Transverse colon (tissue), 4 donors: ENCODE results near the gene ALK. TPM values are rescaled to one million over a fixed set of nuclear protein-coding genes. Genes with fewer than 3 reads are reported as not detected.

Experiments used
- DNase-seq: peaks from one replicate; pipeline ENCODE4 v3.0.0-alpha.2; 2019
- H3K27ac ChIP-seq, 4 donors: fragments of 200-600 bp; sonication (generic); 2 replicates each; pipeline ENCODE4 v1.5.1; 2016 to 2018; ENCODE audit warnings: inconsistent platforms in 4 of 4
- H3K27me3 ChIP-seq: fragments of 200-600 bp; sonication (generic); 2 replicates; pipeline ENCODE4 v1.5.1; 2017; ENCODE audit warnings: inconsistent platforms
- H3K36me3 ChIP-seq, 4 donors: fragments of 200-600 bp; sonication (generic); 2 replicates each; pipeline ENCODE4 v1.5.1; 2017 to 2019; ENCODE audit warnings: inconsistent platforms in 4 of 4
- H3K4me1 ChIP-seq, 4 donors: fragments of 200-600 bp; sonication (generic); 2 replicates each; pipeline ENCODE4 v1.5.1; 2017 to 2020; ENCODE audit warnings: inconsistent platforms in 4 of 4
- H3K4me3 ChIP-seq, 4 donors: fragments of 200-600 bp; sonication (generic); 1 replicate in 1 of 4; 2 replicates in 3 of 4; pipeline versions ENCODE4 v1.5.1 to v1.6.1; 2017 to 2019; ENCODE audit warnings: inconsistent platforms in 4 of 4
- H3K9me3 ChIP-seq, 2 donors: fragments of 200-600 bp; sonication (generic); 2 replicates each; pipeline ENCODE4 v1.5.1; 2017 to 2019; ENCODE audit warnings: inconsistent platforms in 2 of 2
- CTCF ChIP-seq, 5 experiments: fragments of 200-600 bp in 3 of 5; fragments of 450-650 bp in 2 of 5; sonication (generic) in 3 of 5; IDR thresholded peaks; 1 replicate in 2 of 5; 2 replicates in 3 of 5; pipeline ENCODE4 v1.5.1; 2016 to 2017; ENCODE audit warnings: antibody characterized with exemption in 5 of 5, inconsistent platforms in 3 of 5, mild to moderate bottlenecking in 2 of 5, moderate library complexity in 1 of 5
- EP300 ChIP-seq: sonication (generic); formaldehyde crosslinking; IDR thresholded peaks from one replicate; pipeline ENCODE4 v1.6.1; 2017; ENCODE audit warnings: antibody characterized with exemption, low read depth
- POLR2A ChIP-seq: fragments of 450-650 bp; IDR thresholded peaks from one replicate; pipeline ENCODE4 v1.6.1; 2016; ENCODE audit warnings: antibody characterized with exemption, mild to moderate bottlenecking, moderate library complexity
- POLR2AphosphoS5 ChIP-seq, 3 donors: sonication (generic); formaldehyde crosslinking; IDR thresholded peaks; one replicate each; pipeline ENCODE4 v1.6.1; 2016; ENCODE audit warnings: antibody characterized with exemption in 3 of 3
- WGBS, 2 donors: methylation state at CpG; one replicate each; pipeline ENCODE4 v1.1.5; 2018; ENCODE audit warnings: low coverage in 1 of 2; 5-methylcytosine and 5-hydroxymethylcytosine counted together
- in situ Hi-C, 4 donors: fragments of 200-750 bp; cut with MboI; loops; one replicate each; pipeline versions ENCODE4 v1.15.0 to v1.15.1; 2017; ENCODE audit warnings: low sequenced_read_pairs in 3 of 4, low pct_ligation_motif_present in 1 of 4, low pct_unique_long_range_greater_than_20kb in 1 of 4
- intact Hi-C: fragments of 100-400 bp; cut with DNase I; formaldehyde crosslinking; loops from one replicate; pipeline ENCODE4 v1.15.1; 2023; ENCODE audit warnings: low total_unique reads
- total RNA-seq, 4 donors: library from RNA; depleted of rRNA; stranded (reverse); fragments of >200 nt; gene quantifications; one replicate each; pipeline ENCODE4 v1.1.0, GENCODE V29; 2016

ALK gene
- total RNA-seq, 4 donors from 2014 or later: 0.32 to 0.82 TPM; not detected in 2

GRCh38 chr2:29447513-29447912 is 473.9 kb downstream of the ALK start:
- Histone ChIP-seq H3K27ac (no peak overlapping the region), H3K36me3 (no peaks in the 10 kb centered on the region), H3K4me3 (no peak overlapping the region), H3K4me1 (peaks cover 0 to 8% (median 2%) of the 10 kb centered on the region in 4 donors), H3K9me3 (no peaks in the 10 kb centered on the region), H3K27me3 (no peaks in the 10 kb centered on the region)
- in situ Hi-C loops (no loop called here), intact Hi-C loops (no loop called here)
- 63 to 75% methylated on average over 2 to 4 of the region's 4 CpGs for WGBS, 2 donors
- TF ChIP-seq POLR2A: no peak
- TF ChIP-seq EP300: no peak
- TF ChIP-seq CTCF (IDR thresholded peaks at IDR 0.05): no peak
- TF ChIP-seq POLR2AphosphoS5 (IDR thresholded peaks at IDR 0.05): no peak
- DNase-seq: no peak

GRCh38 chr2:29446847-29447246 is 474.5 kb downstream of the ALK start:
- in situ Hi-C loops (no loop called here), intact Hi-C loops (no loop called here)
- Histone ChIP-seq H3K9me3 (no peaks in the 10 kb centered on the region), H3K36me3 (no peaks in the 10 kb centered on the region), H3K27ac (no peak overlapping the region), H3K27me3 (no peaks in the 10 kb centered on the region), H3K4me1 (peaks cover 0 to 8% (median 2%) of the 10 kb centered on the region in 4 donors), H3K4me3 (no peak overlapping the region)
- no peak for TF ChIP-seq POLR2A
- WGBS, 2 donors: 60 to 65% methylated on average over 2 to 4 of the region's 4 CpGs
- no peak for DNase-seq

GRCh38 chr2:29444150-29444549 is 477.2 kb downstream of the ALK start:
- Histone ChIP-seq H3K27me3 (no peaks in the 10 kb centered on the region), H3K27ac (no peak overlapping the region), H3K36me3 (no peaks in the 10 kb centered on the region), H3K4me1 (no peaks in the 10 kb centered on the region), H3K9me3 (no peaks in the 10 kb centered on the region), H3K4me3 (no peak overlapping the region)
- no peak for DNase-seq
- no peak for TF ChIP-seq POLR2A
- TF ChIP-seq POLR2AphosphoS5 (IDR thresholded peaks at IDR 0.05): no peak
- no peak for TF ChIP-seq CTCF (IDR thresholded peaks at IDR 0.05)
- TF ChIP-seq EP300: no peak
- 64 to 76% methylated on average over 2 to 3 of the region's 3 CpGs for WGBS, 2 donors
- intact Hi-C loops (no loop called here), in situ Hi-C loops (no loop called here)

DNA sequence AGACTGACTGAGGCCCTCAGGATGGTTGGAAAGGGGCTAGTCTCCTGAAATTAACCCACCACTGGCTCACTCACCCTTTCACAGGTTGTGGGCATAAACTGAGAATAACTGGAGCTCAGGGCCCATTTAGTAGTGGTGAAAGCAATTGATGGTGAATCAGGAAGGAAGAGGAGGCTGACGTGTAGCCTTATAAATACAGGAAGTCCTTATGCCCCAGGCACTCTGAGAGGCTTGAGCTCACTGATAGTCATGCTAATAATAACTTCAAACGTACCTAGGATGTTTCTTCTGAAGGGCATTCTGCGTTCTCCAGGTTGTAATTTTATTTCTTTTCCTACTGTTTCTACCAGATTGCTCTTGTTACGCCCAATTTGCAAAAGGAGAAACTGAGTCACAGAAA is 477.8 kb downstream of the ALK start:
- Histone ChIP-seq H3K4me1 (no peaks in the 10 kb centered on the region), H3K27ac (no peak overlapping the region), H3K4me3 (no peak overlapping the region), H3K36me3 (no peaks in the 10 kb centered on the region), H3K9me3 (no peaks in the 10 kb centered on the region), H3K27me3 (no peaks in the 10 kb centered on the region)
- in situ Hi-C loops: no loop called here
- intact Hi-C loops: no loop called here
- no peak for DNase-seq
- 37 to 41% methylated on average over 3 to 4 of the region's 4 CpGs for WGBS, 2 donors
- TF ChIP-seq CTCF (IDR thresholded peaks at IDR 0.05) (no peak), EP300 (no peak), POLR2A (no peak), POLR2AphosphoS5 (IDR thresholded peaks at IDR 0.05) (no peak)

GRCh38 chr2:29443151-29443550 is 478.2 kb downstream of the ALK start:
- no peaks in the 10 kb centered on the region for H3K27me3 ChIP-seq
- TF ChIP-seq POLR2AphosphoS5 (IDR thresholded peaks at IDR 0.05): no peak
- TF ChIP-seq EP300: no peak
- no peak for TF ChIP-seq CTCF (IDR thresholded peaks at IDR 0.05)
- TF ChIP-seq POLR2A: no peak
- H3K4me1 ChIP-seq: no peaks in the 10 kb centered on the region
- intact Hi-C loops: no loop called here
- WGBS, 2 donors: 0 to 54% methylated on average over 1 to 4 of the region's 4 CpGs
- no peak overlapping the region for H3K27ac ChIP-seq
- DNase-seq: no peak
- H3K36me3 ChIP-seq: no peaks in the 10 kb centered on the region
- H3K9me3 ChIP-seq: no peaks in the 10 kb centered on the region
- no peak overlapping the region for H3K4me3 ChIP-seq
- in situ Hi-C loops: no loop called here
